MV-4-11 (cell line): Measurements from ENCODE around the gene MORN4.
"Not testable (repeated sequence)": the region's sequence is repeated elsewhere in the genome, so short reads cannot be mapped to it uniquely, and the experiment has no call there.

Experiments used
- DNase-seq: peaks from one replicate; lab custom pipeline; 2025; lab: John Stamatoyannopoulos, UW

MORN4 gene

GRCh38 chr10:97596101-97597082 is 36.9 kb downstream of the MORN4 start:
- DNase-seq = no peak

- no peak for DNase-seq
Observed at GRCh38 chr10:97593421-97593820, 39.9 kb downstream of the MORN4 start.

- DNase-seq = no peak
Observed at GRCh38 chr10:97590748-97591495, 42.4 kb downstream of the MORN4 start.

DNA sequence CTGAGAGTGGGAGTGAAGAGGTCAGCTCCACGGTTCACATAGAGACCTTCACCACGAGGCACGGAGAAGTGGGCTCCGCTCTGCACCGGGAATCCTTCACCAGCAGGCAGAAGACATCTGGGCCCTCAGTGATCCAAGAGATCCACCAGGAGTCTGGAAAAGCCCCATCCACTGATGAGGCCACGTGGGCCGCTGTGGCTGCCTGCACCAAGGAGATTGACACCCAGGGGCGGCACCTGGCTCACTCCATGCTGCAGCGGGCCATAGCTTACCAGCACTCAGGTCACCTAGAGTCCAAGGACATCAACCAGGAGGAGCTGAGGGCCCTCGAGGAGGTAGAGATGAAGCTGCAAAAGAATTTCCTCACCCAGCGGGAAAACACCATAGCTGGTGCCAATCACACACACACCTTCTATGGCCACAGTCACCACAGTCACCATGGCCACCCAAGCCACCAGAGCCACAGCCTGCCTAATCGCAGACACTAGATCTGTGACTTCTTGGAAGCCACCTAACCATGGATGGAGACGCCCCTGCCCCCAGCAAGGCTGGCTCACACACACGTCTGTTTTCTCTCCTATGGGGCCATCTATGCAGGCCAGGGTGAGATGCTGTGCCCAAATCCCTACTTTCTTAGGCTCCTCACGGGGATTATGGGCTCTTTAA is 43.1 kb downstream of the MORN4 start:
- no peak for DNase-seq

GRCh38 chr10:97589479-97589878 is 43.8 kb downstream of the MORN4 start, which contains the start of gene C10orf62:
TSS of gene C10orf62 (plus strand) at chr10:97589721. CDS start at chr10:97589898, 177 bp downstream.
- DNase-seq = no peak

- no peak for DNase-seq
Observed at GRCh38 chr10:97587183-97587582, 46.1 kb downstream of the MORN4 start.

DNA sequence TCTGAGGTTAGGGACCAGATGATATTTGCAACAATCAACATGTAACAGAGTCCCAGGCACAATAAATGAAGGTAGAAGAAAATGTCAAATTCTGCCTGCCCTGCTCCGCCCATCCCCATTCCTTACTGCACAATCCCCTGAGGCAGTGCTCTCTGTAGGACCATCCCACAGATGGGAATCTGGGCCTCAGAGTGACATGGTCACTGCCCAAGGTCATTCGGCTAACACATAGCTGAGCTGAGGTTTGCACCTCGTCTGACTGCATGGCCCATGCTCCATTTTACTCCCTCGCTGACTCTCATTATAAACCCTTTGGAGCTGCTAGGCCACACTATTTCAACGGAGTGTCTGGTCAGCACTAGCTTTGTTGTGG is 47.9 kb downstream of the MORN4 start:
- DNase-seq = no peak

- no peak for DNase-seq
Observed at GRCh38 chr10:97584798-97585438, 48.4 kb downstream of the MORN4 start.

DNA sequence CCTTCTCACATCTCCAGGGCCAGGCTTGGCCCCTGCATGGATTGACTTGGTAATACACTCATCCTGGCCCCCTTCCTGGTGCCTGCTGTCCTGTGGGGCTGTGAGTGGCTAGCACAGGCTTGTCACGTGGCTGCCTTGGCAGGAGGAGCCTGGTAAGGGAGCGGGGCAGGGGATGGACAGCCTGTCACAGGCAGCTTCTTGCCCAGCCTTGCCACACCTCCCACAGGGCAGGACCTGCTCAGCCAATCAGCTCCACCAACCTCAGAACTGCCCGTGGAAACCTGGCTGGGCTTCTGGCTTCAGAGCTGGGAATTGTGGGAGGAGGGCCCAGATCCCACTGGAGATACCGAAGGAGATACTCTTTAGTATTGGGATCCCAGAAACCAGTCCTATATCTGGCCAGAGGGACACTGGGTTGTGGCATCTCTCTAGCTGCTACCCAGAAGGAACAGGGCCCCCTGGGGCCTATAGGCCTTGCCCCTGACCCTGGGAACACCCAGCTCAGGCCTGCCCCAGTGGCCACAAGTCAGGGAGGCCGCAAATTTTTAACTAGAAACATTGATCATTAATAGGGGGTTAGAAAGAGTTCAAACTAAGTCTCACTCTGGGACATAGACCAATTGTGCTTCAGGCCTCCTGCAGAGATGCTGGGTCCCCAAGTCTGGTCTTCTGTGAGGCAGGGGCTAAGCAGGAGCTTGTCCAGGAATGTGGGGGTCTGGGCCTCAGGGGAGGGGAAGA is 49.1 kb downstream of the MORN4 start, which contains the start of gene HOGA1:
Gene HOGA1 (plus strand): TSS at position 330 of the 738 bp plus-strand sequence. CDS start 315 bp downstream, at position 645.
- no peak for DNase-seq

DNA sequence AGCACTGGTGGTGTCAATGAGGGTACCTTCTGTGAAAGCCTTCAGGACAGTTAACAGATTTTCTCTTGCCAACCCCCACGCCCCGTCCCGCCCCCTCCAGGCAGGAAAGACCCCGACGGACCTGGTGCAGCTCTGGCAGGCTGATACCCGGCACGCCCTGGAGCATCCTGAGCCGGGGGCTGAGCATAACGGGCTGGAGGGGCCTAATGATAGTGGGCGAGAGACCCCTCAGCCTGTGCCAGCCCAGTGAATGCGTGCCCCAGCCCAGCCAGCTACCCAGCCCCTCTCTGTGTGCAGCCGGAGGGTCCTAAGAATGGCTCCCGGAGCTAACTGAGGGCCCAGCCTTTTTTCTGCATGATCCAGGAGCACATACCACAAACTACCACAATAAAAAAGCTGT is 49.8 kb downstream of the MORN4 start:
- no peak for DNase-seq

GRCh38 chr10:97582169-97582568 is 51.1 kb downstream of the MORN4 start:
- no peak for DNase-seq

- no peak for DNase-seq
Observed at GRCh38 chr10:97580421-97581367, 52.6 kb downstream of the MORN4 start.

DNA sequence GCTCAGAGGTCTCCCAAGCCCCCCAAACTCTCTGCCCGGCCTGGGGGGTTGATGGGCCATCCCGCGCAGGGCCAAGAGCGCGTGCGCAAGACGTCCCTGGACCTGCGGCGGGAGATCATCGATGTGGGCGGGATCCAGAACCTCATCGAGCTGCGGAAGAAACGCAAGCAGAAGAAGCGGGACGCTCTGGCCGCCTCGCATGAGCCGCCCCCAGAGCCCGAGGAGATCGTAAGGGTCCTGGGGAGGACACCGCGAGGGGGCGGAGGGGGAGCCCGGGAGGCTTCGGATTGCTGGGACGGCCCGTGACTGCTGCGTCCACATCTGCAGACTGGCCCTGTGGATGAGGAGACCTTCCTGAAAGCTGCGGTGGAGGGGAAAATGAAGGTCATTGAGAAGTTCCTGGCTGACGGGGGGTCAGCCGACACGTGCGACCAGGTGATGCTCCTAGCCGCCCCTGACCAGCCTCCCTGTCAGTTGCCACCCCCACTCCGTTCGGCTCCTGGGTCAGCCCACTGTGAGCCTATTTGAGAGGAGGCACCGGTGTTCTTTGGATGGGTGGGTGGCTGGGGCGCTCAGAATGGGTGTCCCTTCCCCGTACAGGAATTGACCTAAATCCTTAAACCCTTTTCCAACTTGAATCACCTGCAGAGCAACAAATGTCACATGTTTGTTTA is 55.0 kb downstream of the MORN4 start:
- no peak for DNase-seq

DNA sequence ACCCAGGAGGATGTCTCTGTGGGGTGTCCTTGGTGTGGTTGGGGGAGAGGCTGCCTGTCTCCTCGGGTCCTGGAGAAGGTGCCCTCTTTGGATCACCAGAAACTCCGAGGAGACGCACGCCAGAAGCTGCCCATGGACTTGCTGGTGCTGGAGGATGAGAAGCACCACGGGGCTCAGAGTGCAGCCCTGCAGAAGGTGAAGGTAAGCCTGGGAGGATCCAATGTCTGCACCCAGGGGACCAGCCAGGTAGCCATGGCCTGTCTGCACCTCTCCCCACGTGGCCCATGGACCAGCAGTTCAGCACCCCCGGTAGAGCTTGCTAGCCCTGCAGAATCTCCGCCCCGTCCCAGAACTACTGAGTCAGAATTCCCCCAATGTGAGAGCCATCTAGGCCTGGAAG is 55.6 kb downstream of the MORN4 start:
- no peak for DNase-seq

DNA sequence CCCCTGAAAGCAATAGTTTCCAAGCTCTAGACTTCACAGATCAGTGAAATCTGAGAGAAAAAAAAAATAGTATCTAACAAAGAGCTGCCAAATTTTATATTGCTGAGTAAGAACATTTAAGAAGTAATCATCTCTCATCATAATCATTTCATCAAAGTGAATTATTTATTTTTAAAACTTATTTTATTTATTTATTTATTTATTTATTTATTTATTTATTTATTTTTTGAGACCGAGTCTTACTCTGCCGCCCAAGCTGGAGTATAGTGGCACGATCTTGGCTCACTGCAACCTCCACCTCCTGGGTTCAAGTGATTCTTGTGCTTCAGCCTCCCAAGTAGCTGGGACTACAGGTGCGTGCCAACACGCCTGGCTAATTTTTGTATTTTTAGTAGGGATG is 56.8 kb downstream of the MORN4 start:
- DNase-seq = not testable (repeated sequence)

DNA sequence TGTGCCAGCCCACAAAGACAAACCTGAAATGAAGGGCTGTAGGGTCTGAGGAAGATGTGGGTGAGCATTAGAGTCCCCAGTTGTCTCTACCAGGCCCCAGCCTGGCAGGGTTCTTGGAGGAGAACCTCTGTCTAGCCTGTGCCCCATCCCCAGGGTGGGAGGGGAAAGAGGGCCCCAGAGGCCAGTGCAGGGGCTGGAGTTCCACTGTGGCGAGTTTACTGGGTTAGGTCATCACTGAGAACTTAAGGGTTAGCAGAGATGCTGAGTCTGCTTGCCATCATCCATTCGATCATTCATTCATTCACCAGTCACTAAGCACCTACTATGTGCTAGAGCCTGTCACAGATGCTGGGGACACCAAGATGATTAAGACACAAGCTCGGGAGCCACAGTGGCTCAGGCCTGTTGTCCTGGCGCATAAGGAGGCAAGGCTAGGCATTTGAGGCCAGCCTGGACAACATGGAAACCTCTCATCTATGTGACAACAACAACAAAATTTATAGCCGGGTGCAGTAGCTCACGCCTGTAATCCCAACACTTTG is 58.1 kb downstream of the MORN4 start:
- no peak for DNase-seq

DNA sequence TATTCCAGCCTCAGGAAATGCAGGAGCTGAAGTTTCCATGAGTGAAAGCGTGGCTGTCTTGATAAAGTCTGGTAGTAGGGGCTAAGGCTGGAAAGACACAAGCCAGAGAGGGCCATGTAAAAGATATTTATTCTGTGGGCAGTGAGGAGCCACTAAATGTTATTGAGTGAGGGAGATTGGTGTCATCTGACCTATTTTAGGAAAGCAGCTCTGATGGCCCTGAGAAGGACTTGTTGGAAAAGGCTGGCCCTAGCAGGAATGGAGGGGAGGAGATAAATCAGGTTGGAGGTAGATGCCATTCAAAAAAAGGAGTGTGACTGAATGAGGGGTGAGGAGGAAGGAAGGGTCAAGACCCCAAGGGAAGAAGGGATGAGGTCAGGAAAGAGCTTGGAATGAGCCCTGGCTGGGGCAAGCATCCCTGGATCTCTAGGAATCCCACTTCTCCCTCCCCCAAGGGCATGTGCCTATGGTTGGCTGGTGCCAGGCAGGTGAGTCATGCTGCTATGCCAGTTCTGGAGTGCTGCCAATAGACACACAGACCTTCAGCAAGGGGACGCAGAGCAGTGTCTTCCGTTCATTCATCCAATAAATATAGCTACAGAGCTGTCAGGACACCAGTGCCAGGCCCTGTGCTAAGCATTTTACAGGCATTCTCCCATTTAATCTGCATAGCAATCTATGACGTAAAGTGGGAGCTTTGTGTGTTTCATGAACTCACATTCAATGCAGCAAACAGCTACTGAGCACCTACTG is 58.8 kb downstream of the MORN4 start:
- DNase-seq = no peak

DNA sequence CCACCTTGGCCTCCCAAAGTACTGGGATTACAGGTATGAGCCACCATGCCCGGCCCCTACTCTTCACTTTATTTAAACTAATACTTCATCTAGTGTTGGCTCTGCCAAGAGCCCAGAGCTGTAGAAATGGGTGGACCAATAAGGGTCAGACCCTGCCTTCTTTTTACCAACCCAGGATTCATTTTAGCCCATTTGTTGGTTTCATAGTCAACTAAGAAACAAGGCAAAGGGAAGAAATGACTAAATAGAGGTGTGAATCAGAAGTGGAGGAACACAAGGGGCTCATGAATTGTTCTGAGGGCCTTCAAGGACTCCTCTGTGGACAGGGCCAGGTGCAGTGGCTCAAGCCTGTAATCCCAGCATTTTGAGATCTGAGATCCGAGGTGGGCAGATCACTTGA is 59.6 kb downstream of the MORN4 start:
- DNase-seq = no peak
